IMR-90 (cell line): ENCODE data around the gene SVEP1. TPM values are rescaled to one million over a fixed set of nuclear protein-coding genes. Genes with fewer than 3 reads are reported as not detected.

Experiments
- ATAC-seq: fragments of 200-7000 bp; cut with Tn5 transposase; 2 replicates; pipeline ENCODE4 v1.9.1; 2020; ENCODE audit warnings: low read depth, mild to moderate bottlenecking, moderate library complexity
- BruUV-seq: library from RNA; stranded (reverse); fragments of 400-500 nt; replicated peaks from 2 replicates; lab custom pipeline; 2021; lab: Mats Ljungman, UMichigan
- CTCF ChIA-PET: fragments of 300-600 bp; formaldehyde crosslinking; extraction: SDS; loops from one replicate; lab custom pipeline; 2021; ENCODE audit warnings: antibody characterized with exemption; lab: Yijun Ruan, JAX
- POLR2A ChIA-PET: fragments of 300-600 bp; sonication (Branson Sonifier 250); formaldehyde crosslinking; loops from one replicate; lab custom pipeline; 2022; ENCODE audit warnings: antibody characterized with exemption; ENCODE audit not compliant: unreplicated experiment; lab: Charles Lee
- DNase-seq: peaks from one replicate; pipeline ENCODE4 v3.0.0; 2013
- H2AFZ ChIP-seq: replicated peaks from 2 replicates; pipeline ENCODE3; 2013; ENCODE audit warnings: low read length, mild to moderate bottlenecking; ENCODE audit not compliant: poor library complexity
- H2AK5ac ChIP-seq: 2 replicates; pipeline ENCODE4 v1.6.1; 2013; ENCODE audit warnings: low read depth, low read length, inconsistent platforms
- H2AK9ac ChIP-seq: replicated peaks from 2 replicates; pipeline ENCODE3; 2013; ENCODE audit warnings: mild to moderate bottlenecking, low read depth, low read length, moderate library complexity; ENCODE audit not compliant: poor library complexity
- H2BK120ac ChIP-seq: 2 replicates; pipeline ENCODE4 v1.6.1; 2013; ENCODE audit warnings: low read depth, low read length, inconsistent platforms
- H2BK15ac ChIP-seq: 3 replicates; pipeline ENCODE4 v1.6.1; 2013; ENCODE audit warnings: low read depth, low read length, inconsistent platforms
- H2BK20ac ChIP-seq: 2 replicates; pipeline ENCODE4 v1.6.1; 2013; ENCODE audit warnings: low read depth, mild to moderate bottlenecking, inconsistent platforms, low read length, moderate library complexity
- H2BK5ac ChIP-seq: 2 replicates; pipeline ENCODE4 v1.6.1; 2013; ENCODE audit warnings: mild to moderate bottlenecking, low read depth, low read length, inconsistent platforms; ENCODE audit not compliant: poor library complexity, severe bottlenecking
- H3K14ac ChIP-seq: replicated peaks from 2 replicates; pipeline ENCODE4 v1.6.1; 2013; ENCODE audit warnings: low read depth, low read length, inconsistent platforms
- H3K18ac ChIP-seq: 2 replicates; pipeline ENCODE4 v1.6.1; 2013; ENCODE audit warnings: low read depth, low read length, control low read depth
- H3K23ac ChIP-seq: 2 replicates; pipeline ENCODE4 v1.6.1; 2013; ENCODE audit warnings: low read depth, low read length, inconsistent platforms
- H3K27ac ChIP-seq: 2 replicates; pipeline ENCODE4 v1.5.1; 2013; ENCODE audit warnings: mild to moderate bottlenecking, control low read depth, low read length; ENCODE audit not compliant: insufficient read depth
- H3K27me3 ChIP-seq: 2 replicates; pipeline ENCODE4 v1.6.1; 2013; ENCODE audit warnings: low read length; ENCODE audit not compliant: control insufficient read depth, insufficient read depth
- H3K36me3 ChIP-seq: 2 replicates; pipeline ENCODE4 v1.6.1; 2013; ENCODE audit warnings: low read length, mixed read lengths; ENCODE audit not compliant: control insufficient read depth, insufficient read depth
- H3K4ac ChIP-seq: 2 replicates; pipeline ENCODE4 v1.6.1; 2013; ENCODE audit warnings: low read depth, low read length, inconsistent platforms
- H3K4me1 ChIP-seq: 2 replicates; pipeline ENCODE4 v1.6.1; 2013; ENCODE audit warnings: low read length, mixed read lengths; ENCODE audit not compliant: control insufficient read depth, insufficient read depth
- H3K4me2 ChIP-seq: 2 replicates; pipeline ENCODE4 v1.6.1; 2013; ENCODE audit warnings: low read depth, mild to moderate bottlenecking, control low read depth, low read length, moderate library complexity
- H3K4me3 ChIP-seq: 2 replicates; pipeline ENCODE4 v1.5.1; 2013; ENCODE audit warnings: low read depth, mild to moderate bottlenecking, control low read depth, low read length, moderate library complexity; ENCODE audit not compliant: insufficient read depth
- H3K56ac ChIP-seq: 2 replicates; pipeline ENCODE4 v1.6.1; 2013; ENCODE audit warnings: low read length, inconsistent platforms; ENCODE audit not compliant: insufficient read depth; ENCODE audit errors: extremely low read depth
- H3K79me1 ChIP-seq, 2 experiments: 2 replicates each; pipeline ENCODE4 v1.6.1; 2013; ENCODE audit warnings: low read length in 2 of 2, inconsistent platforms in 1 of 2, low read depth in 1 of 2
- H3K9ac ChIP-seq: 2 replicates; pipeline ENCODE4 v1.6.1; 2013; ENCODE audit warnings: low read depth, low read length, control low read depth
- H3K9me1 ChIP-seq: 2 replicates; pipeline ENCODE4 v1.6.1; 2013; ENCODE audit warnings: low read length, inconsistent platforms; ENCODE audit not compliant: insufficient read depth
- H3K9me3 ChIP-seq: 2 replicates; pipeline ENCODE4 v1.6.1; 2013; ENCODE audit warnings: low read length; ENCODE audit not compliant: control insufficient read depth, insufficient read depth
- H4K20me1 ChIP-seq: 2 replicates; pipeline ENCODE4 v1.6.1; 2013; ENCODE audit warnings: low read length, inconsistent platforms; ENCODE audit not compliant: insufficient read depth
- H4K5ac ChIP-seq: 2 replicates; pipeline ENCODE4 v1.6.1; 2013; ENCODE audit warnings: mild to moderate bottlenecking, low read depth, low read length, control low read depth
- H4K8ac ChIP-seq, 2 experiments: 2 replicates each; pipeline ENCODE4 v1.6.1; 2013; ENCODE audit warnings: low read depth in 2 of 2, low read length in 2 of 2, control low read depth in 1 of 2, inconsistent platforms in 1 of 2
- H4K91ac ChIP-seq: 2 replicates; pipeline ENCODE4 v1.6.1; 2013; ENCODE audit warnings: low read depth, low read length, inconsistent platforms; ENCODE audit not compliant: insufficient read depth
- BHLHE40 ChIP-seq: fragments of 150-350 bp; IDR thresholded peaks from 2 replicates; pipeline ENCODE4 v1.6.1; 2016; ENCODE audit warnings: mild to moderate bottlenecking, low read depth, low read length
- CEBPB ChIP-seq: IDR thresholded peaks from 2 replicates; pipeline ENCODE4 v1.6.1; 2012; ENCODE audit warnings: low read depth, low read length, improper control_type of control experiment
- CHD1 ChIP-seq: IDR thresholded peaks from 2 replicates; pipeline ENCODE4 v1.6.1; 2012; ENCODE audit warnings: low read depth, low read length, improper control_type of control experiment
- FOS ChIP-seq: fragments of 150-350 bp; IDR thresholded peaks from 2 replicates; pipeline ENCODE4 v1.6.1; 2016; ENCODE audit warnings: low read depth, low read length
- MAFK ChIP-seq: IDR thresholded peaks from 2 replicates; pipeline ENCODE4 v1.6.1; 2012; ENCODE audit warnings: low read depth, low read length, improper control_type of control experiment
- MAZ ChIP-seq: IDR thresholded peaks from 2 replicates; pipeline ENCODE4 v1.6.1; 2012; ENCODE audit warnings: low read depth, mild to moderate bottlenecking, low read length, improper control_type of control experiment, moderate library complexity, borderline replicate concordance
- MXI1 ChIP-seq: IDR thresholded peaks from 2 replicates; pipeline ENCODE4 v1.6.1; 2012; ENCODE audit warnings: low read depth, mild to moderate bottlenecking, low read length, moderate library complexity, borderline replicate concordance
- NFE2L2 ChIP-seq: fragments of 150-350 bp; IDR thresholded peaks from 2 replicates; pipeline ENCODE4 v1.6.1; 2016; ENCODE audit warnings: low read depth, mild to moderate bottlenecking, low read length
- POLR2A ChIP-seq: IDR thresholded peaks from 2 replicates; pipeline ENCODE4 v1.6.1; 2012; ENCODE audit warnings: mild to moderate bottlenecking, low read depth, low read length
- RAD21 ChIP-seq: IDR thresholded peaks from 2 replicates; pipeline ENCODE4 v1.6.1; 2012; ENCODE audit warnings: low read length, improper control_type of control experiment
- RCOR1 ChIP-seq: IDR thresholded peaks from 2 replicates; pipeline ENCODE4 v1.6.1; 2012; ENCODE audit warnings: mild to moderate bottlenecking, low read length, improper control_type of control experiment; ENCODE audit not compliant: insufficient replicate concordance
- RFX5 ChIP-seq: IDR thresholded peaks from 2 replicates; pipeline ENCODE4 v1.8.0; 2012; ENCODE audit warnings: low read depth, mild to moderate bottlenecking, low read length, moderate library complexity
- SMC3 ChIP-seq: fragments of 150-350 bp; IDR thresholded peaks from 2 replicates; pipeline ENCODE4 v1.6.1; 2016; ENCODE audit warnings: low read depth, mild to moderate bottlenecking, antibody characterized with exemption, low read length, moderate library complexity
- WGBS, 2 experiments: methylation state at CpG; one replicate each; pipeline versions ENCODE4 v1.1.5 to v1.1.7; 2013; ENCODE audit warnings: missing lambda C conversion rate in 2 of 2; ENCODE audit not compliant: insufficient read length in 1 of 2; ENCODE audit errors: extremely low coverage in 2 of 2; 5-methylcytosine and 5-hydroxymethylcytosine counted together
- dilution Hi-C: fragments of 300-500 bp; cut with HindIII; formaldehyde crosslinking; loops from one replicate; pipeline ENCODE4 v1.14.3; 2018; ENCODE audit warnings: low sequenced_read_pairs; ENCODE audit not compliant: unreplicated experiment
- in situ Hi-C: fragments of 300-500 bp; cut with MboI; formaldehyde crosslinking; loops from 3 replicates; pipeline ENCODE4 v1.14.3; 2019; ENCODE audit warnings: low sequenced_read_pairs, inconsistent platforms, mixed read lengths
- intact Hi-C: fragments of 100-400 bp; cut with micrococcal nuclease; formaldehyde crosslinking; loops from 2 replicates; pipeline ENCODE4 v1.10.0; 2022
- polyA plus RNA-seq, 3 experiments: library from polyadenylated mRNA; depleted of rRNA; stranded (reverse); fragments of >200 nt; gene quantifications; 2 replicates each; pipeline ENCODE4 v1.2.3, GENCODE V29; 2012; ENCODE audit warnings: low replicate concordance in 1 of 3
- total RNA-seq: library from RNA; depleted of rRNA; stranded (reverse); fragments of >200 nt; gene quantifications from 2 replicates; pipeline ENCODE4 v1.2.3, GENCODE V29; 2012
- TF ChIP-seq, protein P1 (sequence below): conservative IDR thresholded peaks from 2 replicates; pipeline ENCODE4 v1.5.1; 2012; ENCODE audit warnings: mild to moderate bottlenecking, low read depth, low read length, improper control_type of control experiment
- TF ChIP-seq, protein P2 (sequence below): fragments of 150-350 bp; IDR thresholded peaks from 2 replicates; pipeline ENCODE4 v1.6.1; 2016; ENCODE audit warnings: low read depth, mild to moderate bottlenecking, low read length, moderate library complexity, borderline replicate concordance
- TF ChIP-seq, protein P3 (sequence below): fragments of 150-350 bp; IDR thresholded peaks from 2 replicates; pipeline ENCODE4 v1.6.1; 2017; ENCODE audit warnings: mild to moderate bottlenecking, antibody characterized with exemption, low read length, low read depth

Gene SVEP1
- total and polyA plus RNA-seq, 2 of the 4 experiments (the other 2 are of a cell fraction) = 4.8 to 16.7 TPM

DNA sequence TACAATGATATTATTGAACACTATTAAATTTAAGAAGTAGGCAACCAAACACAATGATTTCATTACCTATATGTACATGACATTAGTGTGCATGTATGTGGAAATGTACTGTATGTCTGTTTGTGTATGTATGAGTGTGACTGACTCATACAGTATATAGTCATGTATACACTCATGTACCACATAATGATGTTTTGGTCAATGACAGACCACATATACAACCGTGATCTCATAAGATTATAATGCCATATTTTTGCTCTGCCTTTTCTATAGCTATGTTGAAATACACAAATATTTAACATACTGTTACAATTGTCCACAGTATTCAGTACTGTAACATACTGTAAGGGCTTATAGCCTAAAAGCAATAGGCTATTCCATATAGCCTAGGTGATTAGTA is 19.7 kb downstream of the SVEP1 start:
- Histone ChIP-seq H3K79me1 (no peaks in the 10 kb centered on the region), H3K9me1 (peaks cover 3% of the 10 kb centered on the region), H2AFZ (no peak overlapping the region), H3K4me3 (no peak overlapping the region), H2AK9ac (no peak overlapping the region), H3K18ac (no peak overlapping the region; the same call in 1 of the 2 replicates), H2BK120ac (no peak overlapping the region), H2BK15ac (no peak overlapping the region), H3K27me3 (no peaks in the 10 kb centered on the region), H4K20me1 (no peaks in the 10 kb centered on the region), H3K56ac (no peak overlapping the region), H3K9ac (no peak overlapping the region), H3K27ac (no peak overlapping the region; the same call in 1 of the 2 replicates), H2BK5ac (no peak overlapping the region), H3K36me3 (peaks cover 3% of the 10 kb centered on the region; the same call in 1 of the 2 replicates), H3K4me2 (no peak overlapping the region), H4K91ac (no peak overlapping the region), H2AK5ac (no peak overlapping the region), H3K9me3 (no peaks in the 10 kb centered on the region), H4K8ac (no peak overlapping the region), H3K4me1 (peaks cover 4% of the 10 kb centered on the region), H2BK20ac (no peak overlapping the region), H3K14ac (no peak overlapping the region), H4K5ac (no peak overlapping the region), H3K4ac (no peak overlapping the region), H3K23ac (no peak overlapping the region)
- ATAC-seq = no peak; the same call in 1 of the 2 replicates
- TF ChIP-seq MAFK = no peak
- TF ChIP-seq SMC3 = no peak
- TF ChIP-seq, protein P1, sequence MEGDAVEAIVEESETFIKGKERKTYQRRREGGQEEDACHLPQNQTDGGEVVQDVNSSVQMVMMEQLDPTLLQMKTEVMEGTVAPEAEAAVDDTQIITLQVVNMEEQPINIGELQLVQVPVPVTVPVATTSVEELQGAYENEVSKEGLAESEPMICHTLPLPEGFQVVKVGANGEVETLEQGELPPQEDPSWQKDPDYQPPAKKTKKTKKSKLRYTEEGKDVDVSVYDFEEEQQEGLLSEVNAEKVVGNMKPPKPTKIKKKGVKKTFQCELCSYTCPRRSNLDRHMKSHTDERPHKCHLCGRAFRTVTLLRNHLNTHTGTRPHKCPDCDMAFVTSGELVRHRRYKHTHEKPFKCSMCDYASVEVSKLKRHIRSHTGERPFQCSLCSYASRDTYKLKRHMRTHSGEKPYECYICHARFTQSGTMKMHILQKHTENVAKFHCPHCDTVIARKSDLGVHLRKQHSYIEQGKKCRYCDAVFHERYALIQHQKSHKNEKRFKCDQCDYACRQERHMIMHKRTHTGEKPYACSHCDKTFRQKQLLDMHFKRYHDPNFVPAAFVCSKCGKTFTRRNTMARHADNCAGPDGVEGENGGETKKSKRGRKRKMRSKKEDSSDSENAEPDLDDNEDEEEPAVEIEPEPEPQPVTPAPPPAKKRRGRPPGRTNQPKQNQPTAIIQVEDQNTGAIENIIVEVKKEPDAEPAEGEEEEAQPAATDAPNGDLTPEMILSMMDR = no peak
- no peak for TF ChIP-seq NFE2L2
- no peak for TF ChIP-seq MXI1
- TF ChIP-seq MAZ = no peak
- TF ChIP-seq CEBPB = no peak
- no peak for TF ChIP-seq RAD21
- no peak for TF ChIP-seq CHD1
- TF ChIP-seq BHLHE40 = no peak
- TF ChIP-seq, protein P2, sequence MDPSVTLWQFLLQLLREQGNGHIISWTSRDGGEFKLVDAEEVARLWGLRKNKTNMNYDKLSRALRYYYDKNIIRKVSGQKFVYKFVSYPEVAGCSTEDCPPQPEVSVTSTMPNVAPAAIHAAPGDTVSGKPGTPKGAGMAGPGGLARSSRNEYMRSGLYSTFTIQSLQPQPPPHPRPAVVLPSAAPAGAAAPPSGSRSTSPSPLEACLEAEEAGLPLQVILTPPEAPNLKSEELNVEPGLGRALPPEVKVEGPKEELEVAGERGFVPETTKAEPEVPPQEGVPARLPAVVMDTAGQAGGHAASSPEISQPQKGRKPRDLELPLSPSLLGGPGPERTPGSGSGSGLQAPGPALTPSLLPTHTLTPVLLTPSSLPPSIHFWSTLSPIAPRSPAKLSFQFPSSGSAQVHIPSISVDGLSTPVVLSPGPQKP = no peak
- TF ChIP-seq, protein P3, sequence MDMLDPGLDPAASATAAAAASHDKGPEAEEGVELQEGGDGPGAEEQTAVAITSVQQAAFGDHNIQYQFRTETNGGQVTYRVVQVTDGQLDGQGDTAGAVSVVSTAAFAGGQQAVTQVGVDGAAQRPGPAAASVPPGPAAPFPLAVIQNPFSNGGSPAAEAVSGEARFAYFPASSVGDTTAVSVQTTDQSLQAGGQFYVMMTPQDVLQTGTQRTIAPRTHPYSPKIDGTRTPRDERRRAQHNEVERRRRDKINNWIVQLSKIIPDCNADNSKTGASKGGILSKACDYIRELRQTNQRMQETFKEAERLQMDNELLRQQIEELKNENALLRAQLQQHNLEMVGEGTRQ = no peak
- no peak for TF ChIP-seq RFX5
- no peak for TF ChIP-seq FOS
- TF ChIP-seq POLR2A = no peak
- TF ChIP-seq RCOR1 = no peak
- DNase-seq = peak; percentile 78
- ChIA-PET POLR2A (no interaction called here), CTCF (interaction anchor here (2.0 kb wide), 1 partner anchor 11 kb away, joined by 4 read pairs; no protein-coding TSS in a partner anchor)
- WGBS, 2 experiments = no CpG with 5 or more reads among the region's 1 CpG
- in situ Hi-C loops = no loop called here
- intact Hi-C loops = no loop called here
- dilution Hi-C loops = no loop called here
- no TSS peak for BruUV-seq
